Activated gamma-delta T cell treated with Interleukin-2 at 50 U/mL for 16 hours (primary cell): ENCODE results near the gene DHCR7.
"Not testable (repeated sequence)": the region's sequence is repeated elsewhere in the genome, so short reads cannot be mapped to it uniquely, and the experiment has no call there.

Experiments used
- DNase-seq: peaks from one replicate; pipeline ENCODE4 v3.0.0-alpha.2; 2020

Gene DHCR7

GRCh38 chr11:71436861-71437260, 11.3 kb downstream of the DHCR7 start:
- DNase-seq, result no peak

GRCh38 chr11:71435278-71435951, 12.8 kb downstream of the DHCR7 start:
- DNase-seq, result no peak

GRCh38 chr11:71434576-71435130, 13.5 kb downstream of the DHCR7 start:
- no peak for DNase-seq

- no peak for DNase-seq
Observed at GRCh38 chr11:71433648-71434450, 14.3 kb downstream of the DHCR7 start.

- no peak for DNase-seq
Observed at GRCh38 chr11:71432761-71433647, 15.2 kb downstream of the DHCR7 start.

- no peak for DNase-seq
Observed at GRCh38 chr11:71431271-71431670, 16.9 kb downstream of the DHCR7 start.

- DNase-seq, result no peak
Observed at GRCh38 chr11:71430166-71430565, 18.0 kb downstream of the DHCR7 start.

GRCh38 chr11:71429701-71430100, 18.5 kb downstream of the DHCR7 start:
- no peak for DNase-seq

- no peak for DNase-seq
Observed at GRCh38 chr11:71428861-71429435, 19.2 kb downstream of the DHCR7 start.

- DNase-seq, result no peak
Observed at GRCh38 chr11:71426413-71426812, 21.8 kb downstream of the DHCR7 start.

GRCh38 chr11:71425860-71426259, 22.3 kb downstream of the DHCR7 start:
- no peak for DNase-seq

- no peak for DNase-seq
Observed at GRCh38 chr11:71425409-71425808, 22.8 kb downstream of the DHCR7 start.

- no peak for DNase-seq
Observed at GRCh38 chr11:71423181-71423790, 24.9 kb downstream of the DHCR7 start.

- DNase-seq, result not testable (repeated sequence)
Observed at GRCh38 chr11:71422318-71422717, 25.9 kb downstream of the DHCR7 start.

GRCh38 chr11:71421392-71421950, 26.7 kb downstream of the DHCR7 start:
- no peak for DNase-seq

- no peak for DNase-seq
Observed at GRCh38 chr11:71420455-71421241, 27.5 kb downstream of the DHCR7 start.

- DNase-seq, result no peak
Observed at GRCh38 chr11:71418643-71419042, 29.6 kb downstream of the DHCR7 start.

- no peak for DNase-seq
Observed at GRCh38 chr11:71414645-71415044, 33.5 kb downstream of the DHCR7 start.

- DNase-seq, result no peak
Observed at GRCh38 chr11:71410363-71410966, 37.7 kb downstream of the DHCR7 start.

- DNase-seq, result no peak
Observed at GRCh38 chr11:71408826-71409225, 39.4 kb downstream of the DHCR7 start.

- no peak for DNase-seq
Observed at GRCh38 chr11:71407356-71407755, 40.8 kb downstream of the DHCR7 start.
